HG03097 (cell line): ENCODE measurements around the gene CHMP6.

ENCODE experiments used
- ATAC-seq: cut with Tn5 transposase; IDR thresholded peaks from one replicate; pipeline ENCODE4 v1.9.1; 2021; ENCODE audit not compliant: unreplicated experiment, low FRiP score

The CHMP6 gene

DNA sequence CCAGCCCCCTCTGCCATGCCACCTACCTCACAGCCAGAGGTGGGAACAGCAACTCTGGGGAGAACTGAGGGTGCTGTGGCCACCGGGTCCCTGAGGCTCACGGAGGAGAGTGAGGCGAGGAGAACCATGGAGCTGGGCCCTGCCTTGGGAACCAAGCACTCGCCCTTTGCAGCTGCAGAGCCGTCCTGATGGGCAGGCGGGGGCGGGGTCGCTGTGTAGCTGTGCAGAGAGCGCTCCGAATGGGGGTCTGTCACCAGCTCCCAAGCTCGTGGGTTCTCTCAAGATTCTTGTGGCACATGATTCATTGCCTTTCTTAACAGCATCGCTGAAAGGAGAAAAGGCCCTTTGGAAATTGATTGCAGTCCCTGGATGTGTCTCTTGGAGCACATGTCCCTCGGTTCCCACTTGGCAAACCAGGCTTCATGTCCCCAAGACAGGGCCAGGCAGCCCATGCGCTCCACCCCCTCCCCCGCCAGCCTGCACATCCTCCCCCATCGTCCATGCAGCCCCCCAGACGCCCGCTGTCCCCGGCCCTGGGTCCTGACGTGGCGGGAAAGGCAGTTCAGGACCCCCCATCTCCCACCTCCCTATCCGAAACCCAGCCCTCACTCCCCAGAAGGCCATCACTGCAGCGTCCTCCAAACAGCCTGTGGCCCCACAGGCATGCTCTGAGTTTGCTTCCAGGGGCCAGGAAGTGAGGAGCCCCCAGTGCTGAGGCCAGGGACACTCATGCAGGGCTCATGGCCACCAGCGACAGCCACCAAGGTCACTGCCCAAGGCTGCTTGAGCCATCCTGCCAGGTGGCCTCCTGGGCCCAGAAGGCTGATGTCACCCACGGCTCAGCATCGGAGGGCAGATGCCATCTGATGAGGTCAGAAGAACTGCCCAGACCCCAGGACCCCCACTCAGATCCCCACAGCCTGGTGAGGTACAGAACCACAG is 20.6 kb upstream of the CHMP6 start:
- ATAC-seq: no peak

GRCh38 chr17:80971704-80972304 is 19.8 kb upstream of the CHMP6 start:
- ATAC-seq: no peak

GRCh38 chr17:80976701-80977100 is 14.9 kb upstream of the CHMP6 start:
- ATAC-seq: no peak

GRCh38 chr17:80977172-80977571 is 14.5 kb upstream of the CHMP6 start:
- ATAC-seq: no peak

DNA sequence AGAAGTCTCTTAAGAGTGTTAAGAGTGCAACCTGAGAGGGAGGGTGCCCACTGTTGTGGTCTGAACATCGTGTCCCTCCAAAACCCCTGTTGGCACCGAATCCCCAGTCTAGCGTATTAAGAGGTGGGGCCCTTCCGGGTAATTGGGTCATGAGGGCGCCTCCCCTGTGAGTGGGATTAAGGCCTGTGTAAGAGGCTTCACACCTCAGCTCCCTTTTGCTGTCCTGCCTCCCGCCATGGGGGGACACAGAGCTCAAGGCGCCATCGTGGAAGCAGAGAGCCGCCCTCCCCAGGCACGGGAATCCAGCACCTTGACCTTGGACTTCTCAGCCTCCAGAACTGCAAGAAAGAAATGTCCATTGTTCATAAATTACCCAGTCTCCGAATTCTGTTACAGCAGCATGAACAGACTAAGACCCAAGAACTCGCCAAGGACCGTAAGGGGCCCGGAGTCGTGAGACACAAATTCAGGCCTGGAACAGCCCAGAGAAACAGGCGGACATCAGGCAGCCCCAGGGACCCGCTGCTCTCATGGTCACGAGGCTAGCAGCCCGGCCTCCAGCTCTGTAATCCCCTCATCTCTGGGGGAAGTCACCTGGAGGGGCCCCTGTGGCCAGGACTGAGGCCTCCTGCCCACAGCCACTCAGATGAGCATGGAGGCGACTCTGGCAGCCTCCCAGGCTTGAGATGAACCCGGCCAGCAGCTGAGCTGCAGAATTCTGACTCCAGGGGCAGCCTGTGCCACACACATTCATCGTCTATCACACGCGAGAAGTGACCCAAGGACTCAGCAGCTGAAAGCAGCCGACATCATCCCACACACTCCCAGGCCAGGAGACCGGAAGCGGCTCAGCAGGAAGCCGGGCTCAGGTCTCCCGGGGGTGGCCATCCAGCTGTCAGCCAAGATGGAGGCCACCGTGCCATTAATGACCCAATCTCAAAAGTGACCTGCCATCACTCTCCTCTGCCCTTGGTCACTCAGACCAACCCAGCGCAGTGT is 12.8 kb upstream of the CHMP6 start:
- ATAC-seq: no peak

- ATAC-seq: no peak
Measured at GRCh38 chr17:80979547-80980378, 11.9 kb upstream of the CHMP6 start.

DNA sequence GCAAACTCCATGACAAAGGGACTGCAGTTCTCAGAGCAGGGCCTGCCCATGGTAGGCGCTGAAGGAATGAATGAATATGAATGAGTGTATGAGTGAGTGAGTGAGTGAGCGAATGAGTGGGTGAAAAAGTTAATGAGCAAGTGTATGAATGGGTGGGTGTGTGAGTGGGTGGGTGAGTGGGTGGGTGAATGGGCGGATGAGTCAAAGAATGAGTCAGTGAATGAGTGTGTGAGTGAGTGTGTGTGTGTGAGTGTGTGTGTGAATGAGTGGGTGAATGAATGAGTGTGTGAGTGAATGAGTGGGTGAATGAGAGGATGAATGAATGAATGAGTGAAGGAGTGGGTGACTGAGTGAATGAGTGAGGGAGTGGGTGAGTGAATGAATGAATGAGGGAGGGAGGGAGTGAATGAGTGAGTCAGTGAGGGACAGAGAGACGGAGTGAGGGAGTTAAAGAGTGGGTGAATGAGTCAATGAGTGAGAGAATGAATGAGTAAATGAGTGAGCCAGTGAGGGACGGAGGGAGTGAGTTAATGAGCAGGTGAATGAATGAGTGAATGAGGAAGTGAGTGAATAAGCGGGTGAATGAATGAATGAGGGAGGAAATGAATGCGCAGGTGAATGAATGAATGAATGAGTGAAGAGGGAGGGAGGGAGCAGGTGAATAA is 11.1 kb upstream of the CHMP6 start:
- no peak for ATAC-seq

DNA sequence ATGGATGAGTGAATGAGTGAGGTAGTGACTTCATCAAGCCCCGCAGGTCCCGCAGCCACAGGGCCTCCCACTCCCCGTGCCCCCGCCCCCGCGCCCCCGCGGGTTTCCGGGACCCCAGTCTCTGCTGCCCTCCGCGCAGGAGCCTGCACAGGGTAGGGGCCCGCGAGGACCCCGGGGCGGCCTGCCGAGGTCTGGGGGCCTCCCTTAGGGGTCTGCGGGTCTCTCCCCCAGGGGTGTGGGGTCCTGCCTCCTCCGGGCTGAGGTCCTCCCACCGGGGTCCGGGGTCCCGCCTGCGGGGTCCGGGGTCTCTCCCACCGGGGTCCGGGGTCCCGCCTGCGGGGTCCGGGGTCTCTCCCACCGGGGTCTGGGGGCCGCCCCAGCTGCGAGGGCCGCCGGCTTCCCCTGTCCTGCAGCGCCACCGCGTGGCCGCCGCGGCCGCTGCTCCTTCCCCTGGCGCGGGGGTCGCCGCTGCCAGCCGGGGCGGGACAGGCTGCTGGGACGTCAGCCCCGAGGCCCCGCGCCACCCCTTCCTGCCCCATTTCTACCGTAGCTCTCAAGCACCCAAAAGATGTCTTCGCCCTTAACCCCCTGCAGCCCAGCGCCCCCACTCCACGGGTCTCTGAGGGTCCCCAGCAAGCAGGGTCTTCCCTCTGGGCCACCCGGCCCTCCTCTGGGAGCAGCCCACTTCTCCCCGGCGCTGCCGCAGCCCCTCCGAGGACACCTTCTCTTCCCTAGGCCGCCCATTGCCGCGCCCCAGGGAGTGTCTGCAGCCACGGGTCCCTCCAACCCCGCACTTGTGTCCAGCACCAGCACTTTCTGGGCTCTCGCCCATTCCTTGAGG is 10.4 kb upstream of the CHMP6 start:
- ATAC-seq: no peak

DNA sequence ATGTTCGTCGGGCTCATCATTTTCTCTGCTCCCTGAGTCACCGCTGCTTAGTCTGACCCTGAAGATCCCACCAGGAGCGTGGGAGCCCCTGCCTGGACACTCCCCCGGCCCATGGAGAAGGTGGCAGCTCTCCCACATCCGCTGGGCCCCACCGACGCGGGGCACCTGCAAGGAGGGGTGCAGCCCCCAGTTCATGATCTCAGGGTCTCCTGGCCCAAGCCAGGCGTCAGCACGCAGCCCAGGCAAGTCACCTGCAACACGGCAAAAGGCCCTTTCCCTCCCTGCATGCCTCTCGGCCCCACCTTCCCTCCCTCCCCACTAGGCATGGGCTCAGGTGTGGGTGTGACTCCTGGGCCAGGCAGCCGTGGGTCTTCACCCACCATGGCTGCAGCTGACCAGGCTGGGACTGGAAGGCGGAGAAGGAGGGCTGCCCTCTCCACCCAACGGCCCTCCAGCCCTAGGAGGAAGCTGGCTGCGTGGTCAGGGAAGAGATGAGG is 9.7 kb upstream of the CHMP6 start:
- no peak for ATAC-seq

GRCh38 chr17:80982426-80982974 is 9.1 kb upstream of the CHMP6 start:
- no peak for ATAC-seq

DNA sequence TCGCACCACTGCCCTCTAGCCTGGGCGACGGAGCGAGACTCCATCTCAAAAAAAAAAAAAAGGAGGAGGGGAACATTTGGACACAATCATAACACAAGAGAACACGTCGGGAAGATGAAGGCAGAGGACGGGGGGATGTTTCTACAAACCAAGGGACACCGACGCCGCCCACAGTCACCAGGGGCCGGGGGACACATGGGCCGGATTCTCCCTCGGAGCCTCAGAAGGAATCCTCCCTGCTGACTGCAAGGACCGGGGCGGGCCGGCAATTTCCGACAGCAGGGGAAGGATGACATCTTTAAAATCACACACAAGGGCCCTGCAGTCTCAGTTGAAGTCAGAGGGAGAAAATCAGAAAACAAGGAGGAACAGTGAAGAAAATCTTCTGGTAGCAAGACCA is 8.1 kb upstream of the CHMP6 start:
- ATAC-seq: no peak

- ATAC-seq: no peak
Measured at GRCh38 chr17:80984749-80985148, 6.9 kb upstream of the CHMP6 start.

DNA sequence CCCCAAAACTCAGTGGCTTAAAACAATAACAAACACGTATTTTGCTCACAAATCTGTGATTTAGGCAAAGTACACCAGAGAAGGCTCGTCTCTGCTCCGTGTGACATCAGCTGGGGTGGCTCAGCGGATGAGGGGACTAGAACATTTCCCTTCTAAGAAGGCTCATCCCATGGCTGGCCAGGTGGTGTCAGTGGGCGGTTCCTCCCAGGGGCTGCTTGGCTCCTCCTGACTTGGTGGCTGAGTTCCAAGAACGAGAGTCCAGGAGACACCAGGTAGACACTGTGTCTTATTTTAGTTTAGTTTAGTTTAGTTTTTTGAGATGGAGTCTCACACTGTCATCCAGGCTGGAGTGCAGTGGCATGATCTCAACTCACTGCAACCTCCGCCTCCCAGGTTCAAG is 5.6 kb upstream of the CHMP6 start:
- no peak for ATAC-seq

GRCh38 chr17:80986816-80987475 is 4.7 kb upstream of the CHMP6 start:
- no peak for ATAC-seq

DNA sequence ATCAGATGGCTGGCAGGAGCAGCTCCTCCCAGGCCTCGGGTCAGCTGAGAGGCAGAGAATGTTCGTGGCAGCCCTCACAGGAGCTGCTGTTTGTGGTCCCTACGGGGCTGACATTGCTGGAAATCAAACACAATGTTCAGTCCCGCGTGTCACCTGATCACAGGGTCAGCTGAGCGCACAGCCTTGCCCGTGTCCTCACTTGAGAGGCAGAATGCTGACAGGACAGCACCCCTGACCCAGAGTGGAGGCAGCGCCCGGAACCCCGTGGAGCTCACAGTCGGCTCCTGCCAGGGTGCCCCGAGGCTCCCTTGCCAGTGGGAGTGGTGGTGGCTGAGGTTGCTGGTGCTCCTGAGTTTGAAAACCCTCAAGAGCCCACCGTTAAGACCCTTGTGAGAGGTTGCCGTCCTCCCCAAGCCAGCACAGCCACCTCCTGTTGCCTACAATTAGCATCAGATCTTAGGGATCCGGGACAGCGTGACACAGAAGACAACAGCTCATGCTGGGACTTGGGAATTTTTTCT is 3.6 kb upstream of the CHMP6 start:
- no peak for ATAC-seq

DNA sequence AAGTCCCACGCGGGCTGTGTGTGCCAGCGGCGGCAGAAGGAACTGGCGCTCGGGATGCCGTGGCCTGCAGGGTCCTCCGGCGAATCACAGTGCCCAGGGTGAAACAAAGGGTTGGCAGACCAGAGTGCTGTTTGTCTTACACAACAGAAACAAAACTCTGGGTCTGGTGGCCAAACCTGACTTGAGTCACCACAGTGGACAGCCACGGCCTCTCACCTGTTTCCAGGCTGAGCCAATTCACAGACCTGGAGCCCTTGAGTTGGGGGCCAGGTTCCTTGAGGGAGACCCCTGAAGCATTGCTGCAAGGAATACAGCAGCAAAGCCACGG is 2.1 kb upstream of the CHMP6 start:
- ATAC-seq: no peak

DNA sequence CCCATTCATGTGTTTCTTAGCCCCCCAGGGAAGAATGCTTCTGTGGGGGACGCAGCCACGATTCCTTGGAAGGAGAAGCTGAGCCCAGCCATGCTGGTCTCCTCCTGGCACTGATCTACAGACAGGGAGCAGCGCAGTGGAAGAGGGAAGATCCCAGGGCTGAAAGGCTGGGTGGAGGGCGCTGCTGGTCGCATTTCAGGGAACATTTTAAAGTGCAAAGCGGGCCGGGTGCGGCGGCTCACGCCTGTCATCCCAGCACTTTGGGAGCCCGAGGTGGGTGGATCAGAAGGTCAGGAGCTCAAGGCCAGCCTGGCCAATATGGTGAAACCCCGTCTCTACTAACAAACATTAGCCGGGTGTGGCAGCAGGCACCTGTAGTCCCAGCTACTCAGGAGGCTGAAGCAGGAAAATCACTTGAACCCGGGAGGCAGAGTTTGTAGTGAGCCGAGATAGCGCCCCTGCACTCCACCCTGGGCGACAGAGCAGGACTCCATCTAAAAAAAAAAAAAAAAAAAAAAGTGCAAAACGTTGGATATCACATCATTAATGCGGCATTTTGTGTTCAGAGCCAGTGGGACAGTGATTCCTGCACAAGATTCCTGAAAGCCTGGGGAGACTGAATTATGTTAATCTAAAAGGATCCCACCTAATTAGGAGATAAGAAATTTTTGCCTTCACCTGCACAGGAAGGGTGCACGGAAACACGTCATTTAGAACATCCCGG is 558 bp upstream of the CHMP6 start:
- ATAC-seq: no peak
